Measurements from ENCODE around the gene PCAT6.
A peak's percentile ranks its signal among the peaks of the same experiment; 100 is the strongest.

Gene PCAT6

GRCh38 chr1:202848191-202848542 lies 37.4 kb downstream of the PCAT6 start:
- no peak for DNase-seq (ENCODE audit: low read depth in 2 of 2)

GRCh38 chr1:202850593-202851362 lies 40.0 kb downstream of the PCAT6 start:
- DNase-seq (ENCODE audit: low read depth in 2 of 2) = no peak

GRCh38 chr1:202852163-202852904 lies 41.6 kb downstream of the PCAT6 start:
- DNase-seq (ENCODE audit: low read depth in 2 of 2) = peak; percentile 17 to 26

- DNase-seq (ENCODE audit: low read depth in 2 of 2) = no peak
Observed at GRCh38 chr1:202854787-202855186, 44.0 kb downstream of the PCAT6 start.

GRCh38 chr1:202856014-202856413 lies 45.3 kb downstream of the PCAT6 start:
- DNase-seq (ENCODE audit: low read depth in 2 of 2) = no peak

GRCh38 chr1:202857136-202857610 lies 46.4 kb downstream of the PCAT6 start:
- no peak for DNase-seq (ENCODE audit: low read depth in 2 of 2)

GRCh38 chr1:202858331-202858730 lies 47.6 kb downstream of the PCAT6 start:
- peak; percentile 12 to 18 for DNase-seq (ENCODE audit: low read depth in 2 of 2)

- DNase-seq (ENCODE audit: low read depth in 2 of 2) = no peak
Observed at GRCh38 chr1:202858789-202859414, 48.1 kb downstream of the PCAT6 start.

- DNase-seq (ENCODE audit: low read depth in 2 of 2) = no peak
Observed at GRCh38 chr1:202860744-202861419, 50.1 kb downstream of the PCAT6 start.
